CD4-positive, alpha-beta T cell treated with Interleukin-2 at 100 ng/mL for 4 hours (primary cell): ENCODE results near the gene SETX.
A peak's percentile ranks its signal among the peaks of the same experiment; 100 is the strongest.

ENCODE experiments used
- DNase-seq: peaks from one replicate; pipeline ENCODE4 v3.0.0-alpha.2; 2020; ENCODE audit warnings: low spot score

Gene SETX

DNA sequence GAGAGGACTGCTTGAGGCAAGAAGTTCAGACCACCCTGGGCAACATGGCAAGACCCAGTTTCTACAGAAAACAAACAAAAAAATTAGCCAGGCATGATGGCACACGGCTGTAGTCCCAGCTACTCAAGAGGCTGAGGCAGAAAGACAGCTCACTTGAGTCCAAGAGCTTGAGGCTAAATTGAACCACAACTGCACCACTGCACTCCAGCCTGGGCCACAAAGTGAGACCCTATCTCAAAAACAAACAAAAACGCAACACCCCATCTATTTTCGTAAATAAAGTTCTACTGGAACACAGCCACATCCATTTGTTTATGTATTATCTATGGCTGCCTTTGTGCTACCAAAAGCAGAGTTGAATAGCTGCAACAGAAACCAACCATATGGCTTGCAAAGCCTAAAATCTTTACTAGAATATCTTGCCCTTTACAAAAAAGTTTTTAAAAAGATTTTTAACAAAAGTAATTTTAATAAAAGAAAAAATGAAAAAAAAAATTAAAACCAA, 67.5 kb downstream of the SETX start:
- no peak for DNase-seq

- no peak for DNase-seq
Measured at GRCh38 chr9:132283863-132284262, 70.9 kb downstream of the SETX start.

DNA sequence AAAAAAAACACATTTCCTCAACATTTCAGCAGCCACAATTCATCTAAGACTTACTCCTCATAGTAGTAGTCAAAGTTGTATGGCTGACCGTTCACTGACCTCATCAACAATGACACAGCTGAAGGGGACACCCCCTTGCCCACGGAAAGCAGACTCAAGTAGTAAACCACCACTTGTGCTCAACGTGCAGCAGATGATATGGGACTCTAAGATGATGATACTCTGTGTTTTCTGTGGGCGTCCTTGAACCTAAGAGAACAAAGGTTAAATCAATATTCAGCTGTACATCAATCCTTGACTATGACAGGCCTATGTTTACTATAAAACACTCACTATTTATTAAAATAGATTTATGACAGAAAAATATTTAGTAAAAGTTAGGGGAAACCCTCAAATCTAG, 71.6 kb downstream of the SETX start:
- no peak for DNase-seq

- DNase-seq = no peak
Measured at GRCh38 chr9:132274861-132275260, 79.9 kb downstream of the SETX start.

DNA sequence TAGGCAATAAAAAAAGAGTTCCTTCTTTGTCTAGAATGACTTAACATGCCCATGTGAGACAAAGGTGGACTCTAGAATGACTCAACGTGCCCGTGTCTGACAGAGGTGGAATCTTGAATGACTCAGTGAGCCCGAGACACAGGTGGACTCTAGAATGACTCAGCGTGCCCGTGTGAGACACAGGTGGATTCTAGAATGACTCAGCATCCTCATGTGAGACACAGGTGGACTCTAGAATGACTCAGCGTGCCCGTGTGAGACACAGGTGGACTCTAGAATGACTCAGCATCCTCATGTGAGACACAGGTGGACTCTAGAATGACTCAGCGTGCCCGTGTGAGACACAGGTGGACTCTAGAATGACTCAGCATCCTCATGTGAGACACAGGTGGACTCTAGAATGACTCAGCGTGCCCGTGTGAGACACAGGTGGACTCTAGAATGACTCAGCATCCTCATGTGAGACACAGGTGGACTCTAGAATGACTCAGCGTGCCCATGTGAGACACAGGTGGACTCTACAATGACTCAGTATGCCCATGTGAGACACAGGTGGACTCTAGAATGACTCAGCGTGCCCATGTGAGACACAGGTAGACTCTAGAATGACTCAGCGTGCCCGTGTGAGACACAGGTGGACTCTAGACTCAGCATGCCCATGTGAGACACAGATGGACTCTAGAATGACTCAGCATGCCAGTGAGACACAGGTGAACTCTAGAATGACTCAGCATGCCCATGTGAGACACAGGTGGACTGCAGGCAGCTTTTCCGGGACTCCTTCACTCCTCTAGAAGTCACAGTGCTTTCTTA, 84.9 kb downstream of the SETX start:
- DNase-seq = peak; percentile 62

DNA sequence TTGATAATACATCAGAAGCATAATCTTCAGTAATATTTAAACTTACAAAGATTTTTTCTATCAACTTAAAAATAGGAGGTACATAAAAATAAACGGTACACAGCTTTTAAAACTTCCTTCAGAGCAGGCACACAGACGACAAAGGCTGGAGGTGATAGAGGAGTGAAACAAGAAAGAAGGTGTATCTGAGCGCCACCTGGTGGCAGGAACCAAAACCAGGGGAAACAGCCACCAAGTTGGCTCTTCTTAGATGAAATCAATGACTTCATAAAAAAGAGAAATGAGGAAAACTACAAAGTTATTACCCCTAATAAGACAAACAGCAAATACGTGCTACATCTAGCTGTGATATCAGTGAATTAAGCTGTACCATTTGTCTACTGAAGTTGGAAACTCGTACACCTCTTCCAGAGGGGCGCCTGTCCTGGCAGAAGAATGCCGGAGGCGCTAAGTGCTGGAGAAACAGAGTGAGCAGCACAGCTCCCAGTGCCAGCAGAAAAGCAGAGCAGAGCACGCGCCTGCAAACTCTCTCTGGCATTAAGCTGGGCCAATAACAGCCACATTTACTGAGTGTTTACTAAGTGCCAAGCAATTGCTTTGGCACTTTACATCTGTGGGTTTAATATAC, 85.9 kb downstream of the SETX start:
- DNase-seq = peak; percentile 75

DNA sequence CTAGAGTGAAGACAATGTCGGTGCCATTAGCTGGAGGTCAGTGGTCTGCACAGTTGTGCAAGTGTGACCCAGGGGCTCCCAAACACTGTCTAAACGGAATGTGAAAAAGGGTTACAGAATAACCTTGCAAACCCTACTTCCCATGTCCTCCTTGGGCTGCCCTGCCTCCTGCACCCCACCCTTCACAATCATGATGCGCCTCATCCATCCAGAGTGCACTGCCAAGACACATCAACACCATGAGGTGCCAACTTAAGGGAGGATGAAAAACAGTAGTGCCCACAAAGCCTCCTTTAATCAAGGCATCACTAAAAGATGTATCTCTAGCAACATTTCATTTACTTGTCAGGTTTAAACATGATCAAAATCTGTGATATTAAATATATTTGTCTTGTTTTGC, 87.1 kb downstream of the SETX start:
- DNase-seq = no peak

DNA sequence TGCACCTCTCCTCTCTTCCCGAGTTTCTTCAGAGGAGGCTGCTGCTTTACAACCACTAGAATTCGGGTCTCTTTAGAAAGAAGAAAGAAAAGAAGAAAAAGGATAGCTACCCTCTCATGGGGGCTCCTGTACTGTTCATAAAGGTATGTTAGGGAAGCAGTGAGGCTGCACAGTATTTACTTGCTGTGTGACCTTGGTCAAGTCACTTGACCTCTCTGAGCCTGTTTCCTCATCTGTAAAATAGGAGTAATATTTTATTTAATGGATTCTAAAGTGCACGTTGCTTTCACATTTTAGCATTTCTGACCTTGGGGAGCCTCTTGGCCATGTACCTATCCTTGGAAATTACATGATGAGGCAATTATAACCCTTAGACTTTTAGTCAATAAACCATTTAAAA, 88.8 kb downstream of the SETX start:
- no peak for DNase-seq

GRCh38 chr9:132260846-132261245, 93.9 kb downstream of the SETX start:
- no peak for DNase-seq

GRCh38 chr9:132250324-132251262, 104.2 kb downstream of the SETX start:
- DNase-seq = no peak

DNA sequence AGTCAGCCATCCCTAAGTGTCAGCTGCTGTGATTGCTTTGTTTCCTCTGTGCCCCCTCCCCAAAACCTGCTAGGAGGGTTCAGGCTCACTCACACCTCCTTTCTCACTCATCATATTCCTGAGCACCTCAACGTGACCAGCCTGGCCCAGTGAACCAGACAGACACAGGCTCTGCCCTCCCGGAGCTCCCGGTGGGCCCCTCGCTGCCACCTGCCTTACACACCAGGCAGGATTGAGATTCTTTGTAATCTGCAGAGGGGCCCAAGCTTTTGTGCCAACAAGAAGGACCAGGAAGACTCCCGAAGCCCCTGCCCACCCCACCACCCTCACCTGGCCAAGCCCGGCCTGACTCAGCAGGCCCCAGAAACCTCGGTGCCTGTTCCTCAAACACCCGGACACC, 105.1 kb downstream of the SETX start:
- no peak for DNase-seq

GRCh38 chr9:132249123-132249522, 105.7 kb downstream of the SETX start:
- no peak for DNase-seq

GRCh38 chr9:132247942-132248341, 106.8 kb downstream of the SETX start:
- no peak for DNase-seq

- no peak for DNase-seq
Measured at GRCh38 chr9:132245465-132245864, 109.3 kb downstream of the SETX start.

DNA sequence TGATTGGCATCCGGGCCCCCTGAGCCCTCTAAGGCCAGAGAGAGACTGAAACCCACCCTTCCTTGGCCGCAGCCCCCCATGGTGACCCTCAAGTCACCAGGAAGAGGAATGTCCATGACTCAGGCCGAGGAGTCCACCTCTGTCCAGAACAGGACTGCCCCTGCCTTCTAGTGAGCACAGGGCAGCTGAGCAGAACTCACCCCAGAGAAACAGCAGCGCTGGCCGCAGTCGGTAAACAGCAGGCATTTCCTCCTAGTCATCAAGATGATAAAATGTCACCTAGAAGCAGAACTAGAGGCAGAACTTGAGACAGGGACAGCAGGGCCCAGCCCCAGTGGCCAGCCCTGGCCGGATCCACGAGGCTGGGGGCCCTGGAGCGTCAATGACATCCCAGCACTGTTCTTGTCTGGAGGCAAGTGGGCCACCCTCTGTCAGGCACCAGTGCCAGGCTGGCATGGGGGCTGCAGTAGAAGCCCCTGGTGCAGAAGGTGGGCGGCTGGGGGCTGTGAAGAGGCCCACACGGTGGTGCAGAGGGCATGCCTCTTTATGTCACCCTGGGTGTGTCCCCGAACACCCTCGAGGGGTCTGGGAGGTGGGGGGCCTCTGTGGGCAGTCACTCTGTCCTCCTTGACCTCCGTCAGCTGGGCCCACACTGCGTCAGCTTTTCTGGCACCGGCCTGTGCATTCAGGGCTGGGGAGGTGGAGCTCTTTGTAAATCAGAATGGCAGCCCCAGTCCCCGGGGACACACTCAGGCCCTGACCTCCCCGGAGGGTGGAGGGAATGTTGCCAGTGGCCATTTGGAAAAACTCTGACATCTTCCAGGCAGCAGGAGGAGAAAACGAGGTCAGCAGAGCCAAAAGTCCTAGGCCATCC, 110.0 kb downstream of the SETX start:
- no peak for DNase-seq

GRCh38 chr9:132243156-132244074, 111.4 kb downstream of the SETX start:
- DNase-seq = no peak

GRCh38 chr9:132242621-132243155, 112.1 kb downstream of the SETX start:
- DNase-seq = no peak

DNA sequence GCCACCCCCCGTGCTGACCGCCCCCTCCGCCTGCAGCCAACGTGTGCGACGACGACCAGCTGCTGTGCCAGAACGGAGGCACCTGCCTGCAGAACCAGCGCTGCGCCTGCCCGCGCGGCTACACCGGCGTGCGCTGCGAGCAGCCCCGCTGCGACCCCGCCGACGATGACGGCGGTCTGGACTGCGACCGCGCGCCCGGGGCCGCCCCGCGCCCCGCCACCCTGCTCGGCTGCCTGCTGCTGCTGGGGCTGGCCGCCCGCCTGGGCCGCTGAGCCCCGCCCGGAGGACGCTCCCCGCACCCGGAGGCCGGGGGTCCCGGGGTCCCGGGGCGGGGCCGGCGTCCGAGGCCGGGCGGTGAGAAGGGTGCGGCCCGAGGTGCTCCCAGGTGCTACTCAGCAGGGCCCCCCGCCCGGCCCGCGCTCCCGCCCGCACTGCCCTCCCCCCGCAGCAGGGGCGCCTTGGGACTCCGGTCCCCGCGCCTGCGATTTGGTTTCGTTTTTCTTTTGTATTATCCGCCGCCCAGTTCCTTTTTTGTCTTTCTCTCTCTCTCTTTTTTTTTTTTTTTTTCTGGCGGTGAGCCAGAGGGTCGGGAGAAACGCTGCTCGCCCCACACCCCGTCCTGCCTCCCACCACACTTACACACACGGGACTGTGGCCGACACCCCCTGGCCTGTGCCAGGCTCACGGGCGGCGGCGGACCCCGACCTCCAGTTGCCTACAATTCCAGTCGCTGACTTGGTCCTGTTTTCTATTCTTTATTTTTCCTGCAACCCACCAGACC, 112.8 kb downstream of the SETX start:
- DNase-seq = peak; percentile 64

GRCh38 chr9:132241483-132241839, 113.3 kb downstream of the SETX start:
- no peak for DNase-seq
